ENCODE measurements around the gene NFATC1.

NFATC1 gene

GRCh38 chr18:79445696-79446561 is 50.2 kb downstream of the NFATC1 start:
- no peak for TF ChIP-seq CTCF (IDR thresholded peaks at IDR 0.05; ENCODE audit: low read depth, low read length, missing control alignments)
- H3K4me3 ChIP-seq (replicated peaks; ENCODE audit: low read depth, low read length) = no peak overlapping the region
- no peak for DNase-seq (ENCODE audit: extremely low read depth, low read depth)

- no peak overlapping the region for H3K4me3 ChIP-seq (replicated peaks; ENCODE audit: low read depth, low read length)
- DNase-seq (ENCODE audit: extremely low read depth, low read depth) = no peak
- no peak for TF ChIP-seq CTCF (IDR thresholded peaks at IDR 0.05; ENCODE audit: low read depth, low read length, missing control alignments)
Measured at GRCh38 chr18:79446931-79447330, 51.2 kb downstream of the NFATC1 start.

- no peak for TF ChIP-seq CTCF (IDR thresholded peaks at IDR 0.05; ENCODE audit: low read depth, low read length, missing control alignments)
- no peak for DNase-seq (ENCODE audit: extremely low read depth, low read depth)
- no peak overlapping the region for H3K4me3 ChIP-seq (replicated peaks; ENCODE audit: low read depth, low read length)
Measured at GRCh38 chr18:79447703-79448367, 52.1 kb downstream of the NFATC1 start.

- no peak for TF ChIP-seq CTCF (IDR thresholded peaks at IDR 0.05; ENCODE audit: low read depth, low read length, missing control alignments)
- DNase-seq (ENCODE audit: extremely low read depth, low read depth) = no peak
- H3K4me3 ChIP-seq (replicated peaks; ENCODE audit: low read depth, low read length) = no peak overlapping the region
Measured at GRCh38 chr18:79448621-79449020, 52.9 kb downstream of the NFATC1 start.

GRCh38 chr18:79449551-79450288 is 54.0 kb downstream of the NFATC1 start:
- H3K4me3 ChIP-seq (replicated peaks; ENCODE audit: low read depth, low read length) = no peak overlapping the region
- no peak for TF ChIP-seq CTCF (IDR thresholded peaks at IDR 0.05; ENCODE audit: low read depth, low read length, missing control alignments)
- DNase-seq (ENCODE audit: extremely low read depth, low read depth) = no peak

- H3K4me3 ChIP-seq (replicated peaks; ENCODE audit: low read depth, low read length) = no peak overlapping the region
- DNase-seq (ENCODE audit: extremely low read depth, low read depth) = no peak
- TF ChIP-seq CTCF (IDR thresholded peaks at IDR 0.05; ENCODE audit: low read depth, low read length, missing control alignments) = no peak
Measured at GRCh38 chr18:79450289-79451080, 54.8 kb downstream of the NFATC1 start.

Data from HFF-Myc (cell line).